Measurements from ENCODE around the gene DGKG. TPM values are rescaled to one million over a fixed set of nuclear protein-coding genes. Genes with fewer than 3 reads are reported as not detected.

Gene DGKG
- total and polyA plus RNA-seq, 2 of the 8 experiments (the other 6 are each of a cell fraction or from before 2014, with no cell fraction given) = 0.30 to 0.48 TPM

DNA sequence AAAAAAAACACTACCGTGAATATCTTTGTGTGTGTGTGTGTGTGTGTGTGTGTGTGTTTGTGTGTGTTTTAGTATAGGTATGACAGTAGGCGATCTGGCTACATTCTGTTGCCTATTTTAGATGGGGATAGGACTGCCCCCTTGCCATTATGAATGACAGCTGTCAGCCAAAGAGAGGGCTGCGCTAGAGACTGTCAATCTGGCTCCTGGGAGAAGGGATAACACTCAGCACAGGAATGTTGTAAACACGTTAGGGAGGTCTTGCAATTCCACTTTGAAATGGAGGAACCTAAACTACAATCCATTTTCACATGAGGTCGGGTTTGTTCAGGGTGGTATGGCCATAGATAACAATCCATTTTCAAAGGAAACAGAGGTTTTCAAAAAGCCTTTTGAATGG is 239.0 kb downstream of the DGKG start:
- H4K91ac ChIP-seq (replicated peaks; ENCODE audit: insufficient read length, low read length) = no peak overlapping the region
- no peak overlapping the region for H3K56ac ChIP-seq (replicated peaks; ENCODE audit: insufficient read length, low read depth, low read length)
- H3K4me3 ChIP-seq (ENCODE audit: extremely low read depth in 1 of 4, insufficient read depth in 2 of 4, low read depth in 3 of 4, low read length in 4 of 4) = no peak overlapping the region
- H3K9ac ChIP-seq (replicated peaks in 1 of 4; ENCODE audit: extremely low read depth in 1 of 4, low read depth in 3 of 4, low read length in 3 of 4) = no peak overlapping the region
- peaks cover 0 to 3% of the 10 kb centered on the region in 2 experiments for H4K20me1 ChIP-seq (replicated peaks in 1 of 2; ENCODE audit: control insufficient read depth in 1 of 2, insufficient read depth in 2 of 2, low read length in 2 of 2)
- H3K27ac ChIP-seq (ENCODE audit: low read depth, low read length) = no peak overlapping the region
- H3K36me3 ChIP-seq (ENCODE audit: control insufficient read depth in 2 of 4, insufficient read depth in 4 of 4, low read length in 3 of 4) = no peaks in the 10 kb centered on the region; a peak in 1 of 8 replicates
- H2BK20ac ChIP-seq (ENCODE audit: low read length) = no peak overlapping the region
- no peaks in the 10 kb centered on the region for H3K79me2 ChIP-seq (ENCODE audit: control insufficient read depth in 1 of 2, insufficient read depth in 2 of 2, low read length in 2 of 2)
- H4K5ac ChIP-seq (ENCODE audit: insufficient read length, low read depth, low read length) = no peak overlapping the region
- peaks cover 17% of the 10 kb centered on the region; the same call in 1 of the 2 replicates for H3K23me2 ChIP-seq (ENCODE audit: low read depth, low read length)
- 74% methylated on average over 5 of the region's 5 CpGs; no CpG with 5 or more reads in 1 of the 2 experiments for WGBS, 2 experiments (ENCODE audit: extremely low coverage in 1 of 2, insufficient coverage in 1 of 2, insufficient read length in 1 of 2, insufficient replicate concordance in 2 of 2, low coverage in 1 of 2, low lambda C conversion rate in 2 of 2, missing lambda C conversion rate in 1 of 2)
- TF ChIP-seq TEAD4 (IDR thresholded peaks at IDR 0.05; ENCODE audit: low read depth, low read length) (peak; percentile 53; the same call in 1 of the 2 replicates), BCL11A (IDR thresholded peaks at IDR 0.05; ENCODE audit: low read depth in 2 of 2, low read length in 2 of 2) (no peak)
- H3K4me2 ChIP-seq (ENCODE audit: insufficient read depth in 1 of 2, low read depth in 2 of 2, low read length in 2 of 2) = no peak overlapping the region
- no peak overlapping the region for H2BK5ac ChIP-seq (ENCODE audit: low read depth, low read length)
- no peak for FAIRE-seq
- DNase-seq (ENCODE audit: low read depth in 1 of 2, low spot score in 2 of 2) = no peak
- ChIA-PET POLR2A (ENCODE audit: partially characterized antibody) (interaction anchor here (0.6 to 5.9 kb wide), 4 partner anchors 14 to 169 kb away, joined by 3 to 42 read pairs (median 4); partner anchors contain the start of gene ETV5), CTCF (ENCODE audit: partially characterized antibody) (interaction anchor here (1.2 to 1.4 kb wide), 2 partner anchors 9 to 119 kb away, joined by 4 read pairs; no protein-coding TSS in a partner anchor)
- H3K27me3 ChIP-seq (replicated peaks in 1 of 4; ENCODE audit: control insufficient read depth in 3 of 4, extremely low read depth in 1 of 4, insufficient read depth in 3 of 4, low read length in 3 of 4) = peaks cover 0 to 2% (median 0%) of the 10 kb centered on the region in 4 experiments; a peak in 1 of 7 replicates
- H3K79me1 ChIP-seq (ENCODE audit: low read depth, low read length) = no peaks in the 10 kb centered on the region
- no peak overlapping the region for H2AFZ ChIP-seq (ENCODE audit: low read length)
- H3K14ac ChIP-seq (ENCODE audit: insufficient read length) = no peak overlapping the region
- H3K18ac ChIP-seq (ENCODE audit: extremely low read depth, low read length) = no peak overlapping the region
- H2AK5ac ChIP-seq (ENCODE audit: low read depth, low read length) = no peak overlapping the region
- H3K4me1 ChIP-seq (replicated peaks in 1 of 4; ENCODE audit: control insufficient read depth in 3 of 4, insufficient read depth in 4 of 4, low read length in 3 of 4) = peaks cover 4 to 11% (median 8%) of the 10 kb centered on the region in 4 experiments; a peak in 4 of 7 replicates
- H2BK120ac ChIP-seq (replicated peaks; ENCODE audit: low read depth, low read length) = no peak overlapping the region
- no peak overlapping the region for H2BK15ac ChIP-seq (ENCODE audit: low read length)
- no peaks in the 10 kb centered on the region for H3K9me3 ChIP-seq (ENCODE audit: insufficient read depth in 2 of 2, low read depth in 1 of 2, low read length in 1 of 2)
- no peak overlapping the region for H4K8ac ChIP-seq (ENCODE audit: extremely low read depth, insufficient read depth, low read length)
- H3K4ac ChIP-seq (replicated peaks; ENCODE audit: insufficient read length, low read depth, low read length) = no peak overlapping the region
- H3K23ac ChIP-seq (ENCODE audit: insufficient read length) = no peak overlapping the region
- H2BK12ac ChIP-seq (ENCODE audit: low read depth, low read length) = no peak overlapping the region
